ENCODE measurements around the gene QSOX2.

Gene QSOX2, protein sequence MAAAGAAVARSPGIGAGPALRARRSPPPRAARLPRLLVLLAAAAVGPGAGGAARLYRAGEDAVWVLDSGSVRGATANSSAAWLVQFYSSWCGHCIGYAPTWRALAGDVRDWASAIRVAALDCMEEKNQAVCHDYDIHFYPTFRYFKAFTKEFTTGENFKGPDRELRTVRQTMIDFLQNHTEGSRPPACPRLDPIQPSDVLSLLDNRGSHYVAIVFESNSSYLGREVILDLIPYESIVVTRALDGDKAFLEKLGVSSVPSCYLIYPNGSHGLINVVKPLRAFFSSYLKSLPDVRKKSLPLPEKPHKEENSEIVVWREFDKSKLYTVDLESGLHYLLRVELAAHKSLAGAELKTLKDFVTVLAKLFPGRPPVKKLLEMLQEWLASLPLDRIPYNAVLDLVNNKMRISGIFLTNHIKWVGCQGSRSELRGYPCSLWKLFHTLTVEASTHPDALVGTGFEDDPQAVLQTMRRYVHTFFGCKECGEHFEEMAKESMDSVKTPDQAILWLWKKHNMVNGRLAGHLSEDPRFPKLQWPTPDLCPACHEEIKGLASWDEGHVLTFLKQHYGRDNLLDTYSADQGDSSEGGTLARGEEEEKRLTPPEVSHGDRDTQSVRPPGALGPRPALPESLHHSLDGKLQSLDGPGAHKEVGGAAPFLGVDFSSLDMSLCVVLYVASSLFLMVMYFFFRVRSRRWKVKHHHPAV
- 24.8 to 89.0 (median 42.0) reads per million in 9 experiments for total RNA-seq

GRCh38 chr9:136245219-136246150 is at the start of gene QSOX2:
TSS of gene QSOX2 (minus strand) at chr9:136245812. CDS start at chr9:136245803, 9 bp downstream.
- ATAC-seq (replicated peaks) (peak; percentile 82), DNase-seq (peak; percentile 72 to 78 (median 76))
- Mint-ChIP-seq H3K4me1 (ENCODE audit: low read depth in 2 of 2) (peaks cover 24 to 34% of the 10 kb centered on the region in 2 donors), H3K36me3 (ENCODE audit: insufficient read depth) (peaks cover 7% of the 10 kb centered on the region), H3K27me3 (no peaks in the 10 kb centered on the region), H3K27ac (peak within 1 kb of the TSS; percentile 78 to 81), H3K9me3 (no peaks in the 10 kb centered on the region), H3K4me3 (peak within 1 kb of the TSS; percentile 93 to 98)

DNA sequence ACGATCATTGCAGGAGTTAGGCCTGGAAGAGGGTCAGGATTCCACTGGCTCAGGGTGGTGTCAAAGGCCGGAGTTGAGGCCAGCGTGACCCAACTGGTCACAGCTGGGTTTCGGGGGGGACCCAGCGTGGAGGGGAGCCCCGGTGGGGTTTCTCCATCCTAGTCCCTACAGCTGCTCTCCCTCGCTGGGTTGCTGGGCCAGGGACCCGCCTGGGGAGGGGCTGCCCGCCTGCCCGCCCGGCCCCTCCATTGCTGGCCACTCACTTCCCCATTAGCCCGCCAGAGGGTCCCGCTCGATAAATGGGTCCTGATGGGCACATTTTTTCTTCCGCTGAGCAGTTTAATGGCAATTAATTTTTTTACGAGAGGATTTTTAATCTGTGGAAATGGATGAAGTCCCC is 49.4 kb upstream of the QSOX2 start:
- no peaks in the 10 kb centered on the region for H3K4me1 Mint-ChIP-seq (ENCODE audit: low read depth in 2 of 2)
- no peak overlapping the region for H3K4me3 Mint-ChIP-seq
- H3K36me3 Mint-ChIP-seq (ENCODE audit: insufficient read depth), result peaks cover 3% of the 10 kb centered on the region
- no peaks in the 10 kb centered on the region for H3K9me3 Mint-ChIP-seq
- H3K27ac Mint-ChIP-seq, result no peak overlapping the region
- no peak for ATAC-seq (replicated peaks)
- no peak for DNase-seq
- peaks cover 11 to 12% of the 10 kb centered on the region in 2 donors for H3K27me3 Mint-ChIP-seq

DNA sequence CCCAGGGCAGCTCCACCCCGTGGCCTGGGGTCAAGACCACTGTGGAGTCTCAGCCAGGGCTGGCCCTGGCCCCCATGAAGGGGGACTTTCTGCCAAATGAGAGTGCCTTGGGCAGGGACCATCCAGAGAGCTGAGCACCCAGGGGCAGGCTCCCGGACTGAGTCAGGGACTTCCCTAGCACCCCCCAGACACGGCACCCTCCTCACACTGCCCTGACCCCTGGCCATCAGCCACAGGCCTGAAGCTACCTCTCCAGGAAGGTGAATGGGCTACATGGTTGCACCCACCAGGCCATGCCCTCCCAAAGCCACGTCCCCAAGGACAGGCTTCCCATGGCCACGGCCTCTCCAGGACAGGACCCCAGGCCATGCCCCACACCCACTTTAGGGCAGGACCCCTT is 48.8 kb upstream of the QSOX2 start:
- H3K27me3 Mint-ChIP-seq, result peaks cover 11 to 12% of the 10 kb centered on the region in 2 donors
- ATAC-seq (replicated peaks), result no peak
- DNase-seq, result no peak
- H3K4me1 Mint-ChIP-seq (ENCODE audit: low read depth in 2 of 2), result no peaks in the 10 kb centered on the region
- no peaks in the 10 kb centered on the region for H3K9me3 Mint-ChIP-seq
- no peak overlapping the region for H3K4me3 Mint-ChIP-seq
- no peaks in the 10 kb centered on the region for H3K36me3 Mint-ChIP-seq (ENCODE audit: insufficient read depth)
- no peak overlapping the region for H3K27ac Mint-ChIP-seq

DNA sequence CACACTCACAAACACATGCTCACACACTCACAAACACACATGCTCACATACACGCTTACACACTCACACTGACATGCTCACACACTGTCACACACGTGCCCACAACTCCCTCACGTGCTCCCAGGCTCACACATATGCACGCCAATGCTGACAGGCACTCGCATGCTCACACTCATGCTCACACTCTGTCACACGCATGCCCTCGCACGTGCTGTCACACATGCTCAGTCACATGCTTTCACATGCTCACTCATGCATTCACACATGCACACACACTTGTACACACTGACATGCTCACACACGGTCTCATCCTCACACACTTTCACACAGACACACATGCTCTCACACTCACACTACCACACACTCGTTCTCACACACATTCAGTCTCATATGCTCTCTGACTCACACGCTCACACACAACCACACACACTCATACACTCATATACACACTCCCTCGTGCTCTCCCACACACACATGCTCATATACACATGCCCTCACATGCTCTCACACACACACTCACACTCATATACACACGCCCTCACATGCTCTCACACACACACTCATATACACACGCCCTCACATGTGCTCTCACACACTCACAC is 48.0 kb upstream of the QSOX2 start:
- Mint-ChIP-seq H3K4me3 (no peak overlapping the region), H3K4me1 (ENCODE audit: low read depth in 2 of 2) (no peaks in the 10 kb centered on the region), H3K9me3 (no peaks in the 10 kb centered on the region), H3K27ac (no peak overlapping the region), H3K36me3 (ENCODE audit: insufficient read depth) (no peaks in the 10 kb centered on the region), H3K27me3 (peaks cover 7 to 8% of the 10 kb centered on the region in 2 donors)
- ATAC-seq (replicated peaks) (no peak), DNase-seq (no peak)

DNA sequence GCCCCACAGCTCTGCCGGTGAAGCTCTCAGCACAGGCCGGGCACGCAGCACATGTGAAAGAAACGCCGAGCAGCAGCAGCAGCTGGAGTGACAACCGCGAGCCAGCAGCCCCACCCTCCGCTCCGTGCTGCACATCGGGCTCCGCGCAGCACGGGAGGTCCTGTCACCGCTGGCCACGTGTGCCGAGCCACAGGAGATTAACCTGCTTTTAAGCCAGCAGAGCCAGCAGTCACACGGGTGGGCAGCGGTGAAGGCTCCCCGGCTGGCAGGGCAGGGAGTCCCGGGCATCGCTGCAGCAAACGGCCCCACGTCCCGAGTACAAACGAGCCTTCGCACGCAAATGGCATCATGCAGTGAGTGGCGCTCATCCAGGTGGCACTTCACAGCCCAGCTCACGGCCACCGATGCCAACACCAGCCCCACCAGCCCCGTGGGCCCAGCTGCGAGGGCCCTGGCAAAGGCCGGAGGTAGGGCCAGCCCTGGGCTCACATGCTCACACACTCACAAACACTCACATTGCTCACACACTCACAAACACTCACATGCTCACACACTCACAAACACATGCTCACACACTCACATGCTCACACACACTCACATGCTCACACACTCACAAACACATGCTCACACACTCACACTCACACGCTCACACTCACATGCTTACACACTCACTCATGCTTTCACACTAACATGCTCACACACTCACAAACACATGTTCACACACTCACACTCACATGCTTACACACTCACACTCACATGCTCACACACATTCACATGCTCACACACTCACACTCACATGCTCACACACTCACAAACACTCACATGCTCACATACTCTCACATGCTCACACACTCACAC is 47.2 kb upstream of the QSOX2 start:
- Mint-ChIP-seq H3K4me1 (ENCODE audit: low read depth in 2 of 2) (no peaks in the 10 kb centered on the region), H3K27me3 (peaks cover 0 to under 1% of the 10 kb centered on the region in 2 donors), H3K4me3 (no peak overlapping the region), H3K36me3 (ENCODE audit: insufficient read depth) (no peaks in the 10 kb centered on the region), H3K9me3 (no peaks in the 10 kb centered on the region), H3K27ac (no peak overlapping the region)
- DNase-seq, result no peak
- ATAC-seq (replicated peaks), result no peak

DNA sequence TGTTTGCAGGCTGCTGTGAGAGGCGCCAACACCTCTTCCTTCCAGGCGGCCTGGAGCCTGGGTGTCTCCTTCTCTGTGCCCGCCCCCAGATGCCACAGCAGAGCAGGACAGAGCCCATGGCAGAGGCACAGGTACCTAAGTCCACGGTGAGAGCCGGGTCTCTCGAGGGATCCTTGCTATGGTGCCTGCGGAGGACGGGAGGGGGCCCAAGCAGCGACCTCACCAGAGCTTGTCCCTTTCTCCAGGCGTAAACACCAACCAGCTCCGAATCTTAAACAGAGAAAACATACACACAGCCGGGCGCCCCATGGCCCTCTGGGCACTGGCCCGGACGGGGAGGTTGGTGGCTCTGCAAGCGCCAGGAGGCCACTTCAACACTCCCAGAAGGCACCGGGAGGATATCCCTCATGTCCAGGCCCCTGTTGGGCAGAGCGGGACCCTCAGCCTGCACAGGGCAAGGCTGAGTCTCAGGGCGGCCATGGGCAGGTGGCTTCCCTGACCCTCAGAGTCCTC is 46.5 kb upstream of the QSOX2 start:
- DNase-seq (no peak), ATAC-seq (replicated peaks) (no peak)
- Mint-ChIP-seq H3K4me1 (ENCODE audit: low read depth in 2 of 2) (no peaks in the 10 kb centered on the region), H3K27ac (no peak overlapping the region), H3K9me3 (no peaks in the 10 kb centered on the region), H3K36me3 (ENCODE audit: insufficient read depth) (no peaks in the 10 kb centered on the region), H3K4me3 (no peak overlapping the region), H3K27me3 (peaks cover 0 to 7% of the 10 kb centered on the region in 2 donors)

DNA sequence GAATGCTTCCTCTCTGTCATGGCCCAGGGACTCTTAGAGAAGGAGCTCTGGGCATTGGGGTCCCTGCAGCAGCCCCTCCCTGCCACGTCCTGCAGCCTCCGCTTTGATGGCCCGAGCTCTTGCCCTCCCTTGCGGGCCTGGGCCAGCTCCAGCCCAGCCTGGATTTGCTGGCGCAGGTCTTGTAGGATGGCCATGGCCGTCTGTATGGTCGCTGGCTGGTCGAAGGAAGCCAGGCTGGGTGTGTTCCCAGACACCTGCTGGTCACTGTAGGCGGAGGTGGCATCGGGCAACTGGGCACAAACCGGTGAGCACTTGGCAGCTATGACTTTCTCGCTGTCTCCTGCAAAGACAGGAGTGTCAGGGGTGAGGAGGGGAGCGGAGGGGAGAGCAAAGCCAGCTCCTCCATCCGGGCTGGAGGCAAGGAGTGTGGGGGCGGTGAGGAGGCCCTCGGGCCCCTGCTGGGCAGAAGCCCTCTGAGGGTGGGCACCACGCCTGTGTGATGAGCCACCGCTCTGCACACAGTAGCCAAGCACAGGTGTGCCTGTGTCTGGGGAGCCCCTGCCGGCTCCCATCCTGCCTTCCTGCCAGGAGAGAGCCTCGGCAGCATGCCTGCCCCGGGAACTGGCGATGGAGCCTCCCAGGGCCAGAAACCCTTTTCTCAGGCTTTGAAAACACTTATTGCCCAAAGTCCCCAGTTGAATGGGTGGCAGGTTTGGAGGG is 45.9 kb upstream of the QSOX2 start:
- no peaks in the 10 kb centered on the region for H3K36me3 Mint-ChIP-seq (ENCODE audit: insufficient read depth)
- H3K4me3 Mint-ChIP-seq, result no peak overlapping the region
- no peaks in the 10 kb centered on the region for H3K4me1 Mint-ChIP-seq (ENCODE audit: low read depth in 2 of 2)
- H3K9me3 Mint-ChIP-seq, result no peaks in the 10 kb centered on the region
- H3K27me3 Mint-ChIP-seq, result peaks cover 0 to 7% of the 10 kb centered on the region in 2 donors
- no peak overlapping the region for H3K27ac Mint-ChIP-seq
- ATAC-seq (replicated peaks), result no peak
- no peak for DNase-seq

DNA sequence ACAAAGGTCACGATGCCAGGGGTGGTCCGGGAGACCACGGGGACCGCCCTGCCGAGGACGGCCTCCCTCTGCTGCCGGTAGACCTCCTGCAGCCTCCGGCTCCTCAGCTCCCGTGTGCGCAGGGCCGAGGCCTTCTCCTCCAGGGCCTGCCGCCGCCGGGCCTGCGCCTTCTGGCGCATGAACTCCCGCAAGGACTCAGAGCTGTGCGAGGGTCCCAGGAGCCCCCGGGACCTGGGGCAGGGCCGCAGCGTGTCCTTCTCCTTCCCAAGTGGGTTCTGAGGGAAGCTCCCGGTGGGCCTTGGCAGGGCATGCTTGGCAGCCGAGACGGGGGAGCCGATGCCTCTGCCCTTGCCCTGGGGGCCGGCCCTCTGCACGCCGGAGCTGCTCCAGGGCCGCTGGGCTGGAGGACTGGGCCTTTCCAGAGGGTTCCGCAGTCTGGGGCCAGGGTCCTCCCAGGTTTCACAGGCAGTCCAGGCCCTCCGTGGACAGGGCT is 44.9 kb upstream of the QSOX2 start:
- no peak overlapping the region for H3K4me3 Mint-ChIP-seq
- H3K36me3 Mint-ChIP-seq (ENCODE audit: insufficient read depth), result no peaks in the 10 kb centered on the region
- H3K9me3 Mint-ChIP-seq, result no peaks in the 10 kb centered on the region

GRCh38 chr9:136289651-136290507 is 44.3 kb upstream of the QSOX2 start:
- Mint-ChIP-seq H3K9me3 (no peaks in the 10 kb centered on the region), H3K27me3 (peaks cover 3 to 7% of the 10 kb centered on the region in 2 donors), H3K4me1 (ENCODE audit: low read depth in 2 of 2) (no peaks in the 10 kb centered on the region), H3K4me3 (no peak overlapping the region), H3K36me3 (ENCODE audit: insufficient read depth) (no peaks in the 10 kb centered on the region), H3K27ac (no peak overlapping the region)
- no peak for ATAC-seq (replicated peaks)
- DNase-seq, result no peak

More for the DNA sequence above, 44.9 kb upstream of the QSOX2 start:
- H3K4me1 Mint-ChIP-seq (ENCODE audit: low read depth in 2 of 2), result no peaks in the 10 kb centered on the region
- H3K27me3 Mint-ChIP-seq, result peaks cover 0 to 7% of the 10 kb centered on the region in 2 donors
- ATAC-seq (replicated peaks) (no peak), DNase-seq (no peak)
- H3K27ac Mint-ChIP-seq, result no peak overlapping the region

GRCh38 chr9:136287960-136288753 is 42.5 kb upstream of the QSOX2 start:
- peaks cover 14 to 20% of the 10 kb centered on the region in 2 donors for H3K27me3 Mint-ChIP-seq
- H3K4me1 Mint-ChIP-seq (ENCODE audit: low read depth in 2 of 2), result peaks cover 3 to 5% of the 10 kb centered on the region in 2 donors
- DNase-seq, result no peak
- no peaks in the 10 kb centered on the region for H3K9me3 Mint-ChIP-seq
- H3K36me3 Mint-ChIP-seq (ENCODE audit: insufficient read depth), result no peaks in the 10 kb centered on the region
- H3K4me3 Mint-ChIP-seq, result no peak overlapping the region
- ATAC-seq (replicated peaks), result no peak
- H3K27ac Mint-ChIP-seq, result no peak overlapping the region
